Measurements from ENCODE around the gene CDKAL1. TPM values are rescaled to one million over a fixed set of nuclear protein-coding genes. Genes with fewer than 3 reads are reported as not detected.

CDKAL1 gene
- total RNA-seq, 1 experiment from 2014 or later: 13.8 TPM

GRCh38 chr6:20623761-20624160 is 89.5 kb downstream of the CDKAL1 start:
- Histone ChIP-seq H4K20me1 (ENCODE audit: low read length) (no peaks in the 10 kb centered on the region), H3K4me1 (ENCODE audit: insufficient read depth, low read length) (peaks cover 6% of the 10 kb centered on the region), H3K79me2 (ENCODE audit: low read length) (no peaks in the 10 kb centered on the region), H3K27ac (ENCODE audit: low read length) (no peak overlapping the region), H3F3A (ENCODE audit: low read length, unreplicated experiment) (no peaks in the 10 kb centered on the region), H3K9me2 (replicated peaks; ENCODE audit: low read length) (no peaks in the 10 kb centered on the region), H3K4me2 (ENCODE audit: low read length) (no peak overlapping the region), H2AFZ (ENCODE audit: low read length) (no peak overlapping the region), H3K36me3 (ENCODE audit: low read depth, low read length) (no peaks in the 10 kb centered on the region), H3K4me3 (ENCODE audit: low read length) (no peak overlapping the region), H3K9ac (ENCODE audit: low read length) (no peak overlapping the region), H3K27me3 (ENCODE audit: low read length) (no peaks in the 10 kb centered on the region), H3K9me3 (ENCODE audit: low read length) (no peaks in the 10 kb centered on the region)
- no peak for TF ChIP-seq EZH2 (IDR thresholded peaks at IDR 0.05; ENCODE audit: low read length, unreplicated experiment)
- no peak for TF ChIP-seq CTCF (conservative IDR thresholded peaks at IDR 0.05; ENCODE audit: low read depth, low read length)
- no peak for TF ChIP-seq EZH2phosphoT487 (IDR thresholded peaks at IDR 0.05; ENCODE audit: borderline replicate concordance, low read length)
- no TSS peak for BruUV-seq (replicated peaks)
- ChIA-PET CTCF (no interaction called here), POLR2A (ENCODE audit: unreplicated experiment) (no interaction called here)
- intact Hi-C loops (cut with micrococcal nuclease): no loop called here
- no peak for DNase-seq
- peak; percentile 16; the same call in 1 of the 2 replicates for ATAC-seq

GRCh38 chr6:20626165-20626564 is 91.9 kb downstream of the CDKAL1 start:
- no peaks in the 10 kb centered on the region for H4K20me1 ChIP-seq (ENCODE audit: low read length)
- H3K4me2 ChIP-seq (ENCODE audit: low read length): no peak overlapping the region
- ChIA-PET CTCF (no interaction called here), POLR2A (ENCODE audit: unreplicated experiment) (no interaction called here)
- no peaks in the 10 kb centered on the region for H3K9me3 ChIP-seq (ENCODE audit: low read length)
- no TSS peak for BruUV-seq (replicated peaks)
- no peaks in the 10 kb centered on the region for H3F3A ChIP-seq (ENCODE audit: low read length, unreplicated experiment)
- intact Hi-C loops (cut with micrococcal nuclease): no loop called here
- H3K27ac ChIP-seq (ENCODE audit: low read length): no peak overlapping the region
- H2AFZ ChIP-seq (ENCODE audit: low read length): no peak overlapping the region
- DNase-seq (no peak), ATAC-seq (no peak)
- H3K9me2 ChIP-seq (replicated peaks; ENCODE audit: low read length): no peaks in the 10 kb centered on the region
- no peaks in the 10 kb centered on the region for H3K27me3 ChIP-seq (ENCODE audit: low read length)
- H3K79me2 ChIP-seq (ENCODE audit: low read length): no peaks in the 10 kb centered on the region
- peaks cover 14% of the 10 kb centered on the region for H3K4me1 ChIP-seq (ENCODE audit: insufficient read depth, low read length)
- H3K9ac ChIP-seq (ENCODE audit: low read length): no peak overlapping the region
- no peak overlapping the region for H3K4me3 ChIP-seq (ENCODE audit: low read length)
- no peak for TF ChIP-seq EZH2 (IDR thresholded peaks at IDR 0.05; ENCODE audit: low read length, unreplicated experiment)
- no peak for TF ChIP-seq CTCF (conservative IDR thresholded peaks at IDR 0.05; ENCODE audit: low read depth, low read length)
- TF ChIP-seq EZH2phosphoT487 (IDR thresholded peaks at IDR 0.05; ENCODE audit: borderline replicate concordance, low read length): no peak
- H3K36me3 ChIP-seq (ENCODE audit: low read depth, low read length): no peaks in the 10 kb centered on the region

GRCh38 chr6:20629509-20629908 is 95.3 kb downstream of the CDKAL1 start:
- BruUV-seq (replicated peaks): no TSS peak

More at GRCh38 chr6:20629509-20629908, 95.3 kb downstream of the CDKAL1 start:
- Histone ChIP-seq H3K36me3 (ENCODE audit: low read depth, low read length) (no peaks in the 10 kb centered on the region), H4K20me1 (ENCODE audit: low read length) (no peaks in the 10 kb centered on the region), H3K9me2 (replicated peaks; ENCODE audit: low read length) (no peaks in the 10 kb centered on the region), H3F3A (ENCODE audit: low read length, unreplicated experiment) (no peaks in the 10 kb centered on the region), H3K4me1 (ENCODE audit: insufficient read depth, low read length) (peaks cover 12% of the 10 kb centered on the region), H3K4me2 (ENCODE audit: low read length) (no peak overlapping the region), H3K27ac (ENCODE audit: low read length) (no peak overlapping the region), H3K27me3 (ENCODE audit: low read length) (no peaks in the 10 kb centered on the region), H3K79me2 (ENCODE audit: low read length) (no peaks in the 10 kb centered on the region), H3K9me3 (ENCODE audit: low read length) (no peaks in the 10 kb centered on the region), H3K9ac (ENCODE audit: low read length) (no peak overlapping the region), H3K4me3 (ENCODE audit: low read length) (no peak overlapping the region), H2AFZ (ENCODE audit: low read length) (no peak overlapping the region)
- CTCF ChIA-PET: no interaction called here
- ATAC-seq (no peak), DNase-seq (no peak)
- POLR2A ChIA-PET (ENCODE audit: unreplicated experiment): no interaction called here
- TF ChIP-seq EZH2phosphoT487 (IDR thresholded peaks at IDR 0.05; ENCODE audit: borderline replicate concordance, low read length): no peak
- no peak for TF ChIP-seq EZH2 (IDR thresholded peaks at IDR 0.05; ENCODE audit: low read length, unreplicated experiment)
- intact Hi-C loops (cut with micrococcal nuclease): no loop called here
